HCEC 1CT (cell line): ENCODE measurements around the gene SPEM1.

Source experiments
- DNase-seq: peaks from one replicate; pipeline ENCODE4 v3.0.0-alpha.2; 2017

The SPEM1 gene

DNA sequence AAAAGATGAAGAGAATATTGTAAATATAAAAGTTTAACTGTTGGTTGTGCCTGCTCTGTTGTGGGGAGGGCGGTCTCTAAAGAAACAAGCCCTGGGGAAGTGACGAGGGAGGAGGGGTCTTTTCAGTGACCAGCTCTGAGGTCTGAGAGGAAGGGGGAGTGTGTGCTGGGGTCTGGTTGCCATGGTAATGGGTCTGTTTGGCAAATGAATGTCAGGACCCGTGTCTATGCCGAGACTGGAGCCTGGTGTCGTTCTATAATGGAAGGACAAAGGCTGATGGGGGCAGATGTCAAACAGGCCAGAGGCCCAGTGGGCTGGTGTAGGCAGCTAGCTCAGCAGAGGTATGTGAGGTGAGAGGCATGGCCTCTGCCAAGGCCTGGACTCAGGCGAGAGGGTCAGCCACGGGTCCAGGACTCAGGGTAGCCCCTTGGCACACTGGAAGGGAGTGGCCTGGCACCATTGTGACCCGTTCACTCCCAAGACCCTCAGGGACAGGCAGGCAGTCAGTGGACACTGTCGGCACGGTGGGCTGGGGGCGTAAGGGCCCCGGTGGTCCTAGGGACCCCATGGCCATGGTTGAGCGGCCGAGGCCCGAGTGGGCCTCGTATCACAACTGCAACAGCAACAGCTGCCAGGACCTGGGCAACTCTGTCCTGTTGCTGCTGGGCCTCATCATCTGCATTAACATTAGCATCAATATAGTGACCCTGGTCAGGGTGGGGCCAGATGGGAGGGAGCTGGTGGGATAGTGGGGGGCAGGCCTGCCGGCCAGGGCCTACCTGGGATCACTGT, at the start of gene SPEM1:
Gene SPEM1 (plus strand): TSS at position 506 of the 792 bp plus-strand sequence. CDS start 61 bp downstream, at position 567.
- DNase-seq: no peak

DNA sequence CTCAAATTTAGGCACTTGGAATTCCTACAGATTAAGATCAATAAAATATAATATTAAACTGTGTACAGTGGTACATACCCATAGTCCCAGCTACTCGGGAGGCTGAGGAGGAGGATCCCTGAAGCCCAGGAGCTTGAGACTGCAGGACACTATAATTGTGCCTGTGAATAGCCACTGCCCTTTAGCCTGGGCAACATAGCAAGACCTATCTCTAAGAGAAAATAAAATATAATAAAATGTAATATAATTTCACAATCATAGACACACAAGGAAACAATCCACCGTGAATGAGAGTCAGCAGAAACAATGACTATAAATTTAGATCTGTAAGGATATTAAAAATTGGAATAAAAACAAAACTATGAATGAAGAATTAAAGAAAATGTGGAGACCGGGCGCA, 49.3 kb upstream of the SPEM1 start:
- DNase-seq: no peak

- DNase-seq: no peak
Observed at GRCh38 chr17:7374353-7374752, 45.8 kb upstream of the SPEM1 start.

GRCh38 chr17:7379134-7379533, 41.0 kb upstream of the SPEM1 start:
- DNase-seq: no peak

DNA sequence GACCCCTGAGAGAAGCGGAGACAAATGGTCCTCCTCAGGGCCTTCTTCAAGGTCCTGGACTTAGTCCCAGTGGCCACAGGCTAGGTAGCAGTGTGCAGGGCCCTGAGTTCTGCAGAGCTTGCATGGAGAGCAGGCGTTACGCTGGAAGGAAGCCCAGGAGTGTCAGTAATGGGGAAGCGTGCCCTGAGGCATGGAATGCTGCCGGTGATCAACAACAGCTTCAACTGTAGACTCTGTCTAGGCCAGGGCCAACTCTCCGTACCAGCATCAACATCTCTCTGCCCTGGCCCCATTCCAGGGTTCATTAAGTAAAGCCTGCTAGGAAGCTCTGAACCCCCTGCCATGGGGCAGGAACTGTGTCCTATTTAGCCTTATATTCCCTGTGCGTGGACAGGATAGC, 39.8 kb upstream of the SPEM1 start:
- no peak for DNase-seq

- DNase-seq: no peak
Observed at GRCh38 chr17:7380855-7381683, 39.1 kb upstream of the SPEM1 start, which contains the start of gene TNK1. Gene TNK1, plus strand, starts transcription at chr17:7381089. Its CDS starts 1,838 bp downstream, at chr17:7382927.

DNA sequence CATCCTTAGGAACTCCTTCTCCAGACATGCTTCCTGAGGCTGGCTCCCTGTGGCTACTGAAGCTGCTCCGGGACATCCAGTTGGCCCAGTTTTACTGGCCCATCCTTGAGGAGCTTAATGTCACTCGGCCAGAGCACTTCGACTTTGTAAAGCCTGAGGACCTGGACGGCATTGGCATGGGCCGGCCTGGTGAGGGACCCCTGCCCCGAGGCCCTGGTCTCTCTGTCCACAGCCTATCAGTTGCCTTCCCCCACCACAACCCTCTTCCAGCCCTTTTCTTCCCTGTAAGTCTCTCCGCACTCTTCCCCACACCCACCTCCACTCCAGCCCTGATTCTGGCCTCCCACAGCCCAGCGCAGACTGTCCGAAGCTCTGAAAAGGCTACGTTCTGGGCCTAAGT, 37.2 kb upstream of the SPEM1 start:
- no peak for DNase-seq

- DNase-seq: no peak
Observed at GRCh38 chr17:7383371-7383741, 36.8 kb upstream of the SPEM1 start.

DNA sequence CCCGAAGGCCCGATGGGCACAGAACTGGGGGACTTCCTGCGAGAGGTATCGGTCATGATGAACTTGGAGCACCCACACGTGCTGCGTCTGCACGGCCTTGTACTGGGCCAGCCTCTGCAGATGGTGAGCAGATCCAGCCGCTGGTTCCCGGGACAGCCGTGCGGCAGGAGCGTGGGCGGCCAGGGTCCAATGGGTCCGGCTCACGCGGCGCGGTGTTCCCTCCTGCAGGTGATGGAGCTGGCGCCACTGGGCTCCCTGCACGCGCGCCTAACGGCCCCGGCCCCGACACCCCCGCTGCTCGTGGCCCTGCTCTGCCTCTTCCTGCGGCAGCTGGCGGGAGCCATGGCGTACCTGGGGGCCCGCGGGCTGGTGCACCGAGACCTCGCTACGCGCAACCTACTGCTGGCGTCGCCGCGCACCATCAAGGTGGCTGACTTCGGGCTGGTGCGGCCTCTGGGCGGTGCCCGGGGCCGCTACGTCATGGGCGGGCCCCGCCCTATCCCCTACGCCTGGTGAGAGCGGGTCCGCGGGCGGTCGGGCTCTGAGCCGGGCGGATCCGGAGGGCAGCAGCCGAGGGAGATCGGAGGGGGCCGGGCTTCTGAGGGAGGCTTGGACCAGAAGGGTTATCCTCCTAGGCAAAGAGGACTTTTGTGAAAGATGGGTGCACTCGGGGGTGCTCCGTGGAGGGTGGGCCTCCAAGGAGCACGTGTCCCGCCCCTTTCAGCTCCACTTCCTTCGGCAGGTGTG, 36.2 kb upstream of the SPEM1 start:
- DNase-seq: no peak

GRCh38 chr17:7384489-7385081, 35.5 kb upstream of the SPEM1 start:
- no peak for DNase-seq

GRCh38 chr17:7388856-7389255, 31.3 kb upstream of the SPEM1 start:
- DNase-seq: no peak

GRCh38 chr17:7389924-7390910, 29.9 kb upstream of the SPEM1 start:
- DNase-seq: no peak

DNA sequence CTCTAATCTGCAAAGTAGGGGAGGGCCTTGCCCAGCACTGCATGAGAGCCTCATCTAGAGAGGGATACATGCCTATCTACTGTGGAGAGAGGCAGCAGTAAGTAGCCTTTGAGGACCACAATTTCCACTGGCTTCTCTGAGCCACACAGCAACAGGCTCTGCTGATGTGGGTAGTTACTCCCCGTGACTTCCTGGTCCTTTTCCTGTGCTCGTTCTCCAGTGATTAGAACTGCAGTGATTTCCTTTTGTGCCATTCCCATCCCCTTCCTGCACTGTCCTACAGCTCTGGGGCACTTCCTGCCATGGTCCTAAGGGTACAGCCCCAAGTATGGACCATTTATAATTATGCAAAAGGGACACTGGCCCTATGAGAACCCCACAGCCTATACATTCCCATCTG, 28.8 kb upstream of the SPEM1 start:
- no peak for DNase-seq

DNA sequence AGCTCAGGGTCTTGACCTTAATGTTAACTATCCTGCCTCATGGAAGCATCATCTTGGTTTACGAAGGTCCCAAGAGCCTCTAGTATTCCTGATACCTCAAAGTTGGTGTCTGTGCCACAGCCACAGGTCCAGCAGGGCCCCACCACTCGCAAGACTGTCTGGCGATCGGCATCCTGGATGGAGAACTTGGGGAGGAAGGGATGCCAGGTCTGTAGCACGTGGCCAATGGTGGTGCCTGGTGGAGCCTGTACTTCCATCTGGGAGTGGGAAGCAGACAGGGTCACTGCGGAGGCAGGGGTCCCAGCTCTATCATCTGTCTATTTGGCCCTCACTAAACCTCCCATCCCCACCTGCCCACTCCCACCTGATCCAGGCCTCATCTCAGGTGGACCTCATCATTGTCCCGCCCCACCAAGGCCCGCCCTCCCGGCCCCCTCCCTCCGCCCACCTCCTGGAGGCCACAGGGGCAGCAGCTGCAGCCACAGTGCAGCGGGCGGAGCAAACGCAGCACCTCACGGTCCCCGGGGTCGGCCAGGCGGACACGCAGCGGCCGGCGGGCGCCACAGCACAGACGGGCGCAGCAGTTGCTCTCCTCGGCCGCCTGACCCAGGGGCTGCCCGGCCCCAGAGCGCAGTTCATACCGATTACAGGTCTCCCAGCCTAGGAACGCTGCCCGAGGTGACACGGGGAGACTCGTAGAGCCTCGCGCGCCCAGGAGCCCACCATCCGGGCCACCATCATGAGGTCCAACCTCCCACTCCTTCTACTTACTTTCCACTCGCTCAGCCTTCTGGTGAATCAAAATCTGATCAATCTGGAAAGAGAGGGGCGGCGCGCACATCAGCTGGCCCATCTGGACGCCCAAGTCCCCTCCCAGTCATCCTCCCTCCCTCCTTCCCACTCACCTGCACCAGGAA, 27.2 kb upstream of the SPEM1 start:
- DNase-seq: no peak

DNA sequence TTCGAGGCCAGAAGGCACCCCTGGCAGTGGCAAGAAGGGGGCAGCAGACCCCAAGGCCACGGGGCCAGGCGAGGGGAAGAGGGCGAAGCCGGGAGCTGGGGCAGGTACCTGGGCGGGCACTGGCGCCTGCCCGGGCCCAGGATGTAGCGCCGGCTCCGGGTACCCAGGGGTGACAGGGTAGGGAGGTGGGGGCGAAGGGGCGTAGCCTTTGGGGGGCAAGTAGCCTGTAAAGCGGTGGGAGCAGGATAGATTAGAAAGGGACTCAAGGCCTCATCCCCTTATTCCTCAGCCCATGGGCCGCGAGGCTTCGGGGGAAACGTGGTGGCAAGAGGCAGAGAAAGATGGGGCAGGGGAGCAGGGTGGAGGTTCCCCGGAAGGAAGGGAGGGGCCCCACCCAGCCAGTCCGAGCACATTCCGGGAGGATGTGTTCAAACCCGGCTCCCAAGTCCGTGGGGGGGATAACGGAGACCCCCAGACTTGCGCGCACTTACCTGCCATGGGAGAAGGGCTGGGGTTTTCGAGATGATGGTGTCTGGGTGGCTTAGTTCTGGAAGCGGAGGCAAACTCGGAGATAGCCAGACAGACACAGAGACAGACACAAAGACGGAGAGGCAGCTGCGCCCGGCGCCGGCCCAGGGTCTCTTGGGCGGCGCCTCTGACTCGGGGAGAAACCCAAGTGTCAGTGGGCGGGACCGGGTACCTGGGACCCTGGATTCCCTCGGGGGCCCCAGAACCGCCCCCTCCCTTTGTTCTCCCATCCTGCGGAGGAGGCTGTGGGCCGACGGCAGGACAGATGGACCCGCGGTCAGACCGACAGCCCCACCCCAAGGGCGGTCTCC, 26.3 kb upstream of the SPEM1 start:
- DNase-seq: no peak

GRCh38 chr17:7394452-7395191, 25.5 kb upstream of the SPEM1 start, which contains the start of gene PLSCR3:
Gene PLSCR3, minus strand, starts transcription at chr17:7394525. Its CDS starts 415 bp downstream, at chr17:7394110.
- peak; percentile 76 for DNase-seq

DNA sequence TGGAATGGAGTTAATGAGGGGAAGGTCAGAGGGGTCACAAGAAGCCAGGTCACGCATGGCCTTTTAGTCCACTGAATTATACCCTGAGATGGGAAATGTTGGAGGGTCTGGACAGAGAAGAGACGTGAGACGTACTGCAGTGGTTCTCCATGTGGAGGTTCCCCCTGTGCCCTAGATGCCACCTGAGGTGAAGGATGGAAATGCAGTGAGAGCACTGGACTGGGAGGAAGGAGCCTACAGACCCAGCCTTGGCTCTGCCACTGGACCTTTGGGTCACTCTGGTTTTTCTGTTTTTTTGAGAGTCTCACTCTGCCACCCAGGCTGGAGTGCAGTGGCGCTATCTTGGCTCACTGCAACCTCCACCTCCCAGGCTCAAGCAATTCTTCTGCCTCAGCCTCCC, 24.0 kb upstream of the SPEM1 start:
- no peak for DNase-seq

DNA sequence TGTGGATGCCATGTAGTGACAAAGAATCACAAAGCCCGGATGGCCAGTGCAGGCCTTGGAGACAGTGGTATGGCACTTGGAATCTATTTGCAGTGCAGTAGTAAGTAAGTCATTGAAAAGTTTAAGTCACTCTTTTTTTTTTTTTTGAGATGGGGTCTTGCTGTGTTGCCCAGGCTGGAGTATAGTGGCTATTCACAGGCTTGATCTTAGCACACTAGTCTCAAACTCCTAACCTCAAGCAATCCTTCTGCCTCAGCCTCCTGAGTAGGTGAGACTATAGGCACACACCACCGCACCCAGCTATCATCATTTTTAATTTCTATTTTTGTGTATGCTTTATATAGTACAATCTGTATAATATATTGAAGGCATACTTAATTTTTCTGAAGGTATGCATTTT, 21.5 kb upstream of the SPEM1 start:
- no peak for DNase-seq
